SJCRH30 (cell line): ENCODE data around the gene CCDC144A. TPM values are rescaled to one million over a fixed set of nuclear protein-coding genes. Genes with fewer than 3 reads are reported as not detected.
"Not testable (repeated sequence)": the region's sequence is repeated elsewhere in the genome, so short reads cannot be mapped to it uniquely, and the experiment has no call there.

ENCODE experiments used
- DNase-seq, 2 experiments: peaks; one replicate each; pipeline ENCODE4 v3.0.0-alpha.2; 2015 to 2020
- H3K27ac ChIP-seq: fragments of 250-450 bp; sonication (Bioruptor Pico); 2 replicates; pipeline ENCODE4 v1.5.1; 2020; ENCODE audit warnings: mild to moderate bottlenecking, moderate library complexity
- H3K27me3 ChIP-seq: fragments of 250-450 bp; sonication (Bioruptor Pico); 2 replicates; pipeline ENCODE4 v1.5.1; 2020; ENCODE audit warnings: mild to moderate bottlenecking, moderate library complexity
- H3K36me3 ChIP-seq: fragments of 250-450 bp; sonication (Bioruptor Pico); 2 replicates; pipeline ENCODE4 v1.5.1; 2020; ENCODE audit warnings: mild to moderate bottlenecking, moderate library complexity
- H3K4me1 ChIP-seq: fragments of 250-450 bp; sonication (Bioruptor Pico); 2 replicates; pipeline ENCODE4 v1.5.1; 2020; ENCODE audit warnings: mild to moderate bottlenecking, moderate library complexity
- H3K4me3 ChIP-seq: fragments of 250-450 bp; sonication (Bioruptor Pico); 2 replicates; pipeline ENCODE4 v1.5.1; 2020; ENCODE audit warnings: mild to moderate bottlenecking, moderate library complexity
- H3K9me3 ChIP-seq: fragments of 250-450 bp; sonication (Bioruptor Pico); replicated peaks from 2 replicates; pipeline ENCODE4 v1.5.1; 2020; ENCODE audit warnings: mild to moderate bottlenecking, moderate library complexity
- total RNA-seq: library from RNA; depleted of rRNA; stranded (reverse); fragments of >200 nt; shearing (Covaris generic); gene quantifications from 2 replicates; pipeline ENCODE4 v1.2.3, GENCODE V29; 2014; rRNA removed

Gene CCDC144A
- total RNA-seq, 1 experiment from 2014 or later, result 1.5 TPM

- no peaks in the 10 kb centered on the region for H3K9me3 ChIP-seq
- DNase-seq, result peak in 1 of 2 experiments; percentile 5
- no peak overlapping the region for H3K4me3 ChIP-seq
- peaks cover 7% of the 10 kb centered on the region; the same call in 1 of the 2 replicates for H3K27me3 ChIP-seq
- H3K4me1 ChIP-seq, result peaks cover 4% of the 10 kb centered on the region; the same call in 1 of the 2 replicates
- no peak overlapping the region for H3K27ac ChIP-seq
- no peaks in the 10 kb centered on the region for H3K36me3 ChIP-seq
Measured at GRCh38 chr17:16820979-16821543, 131.0 kb downstream of the CCDC144A start.

- not testable (repeated sequence) for H3K27ac ChIP-seq, H3K4me3 ChIP-seq, H3K36me3 ChIP-seq, H3K27me3 ChIP-seq, H3K9me3 ChIP-seq, DNase-seq, H3K4me1 ChIP-seq
Measured at GRCh38 chr17:16822133-16822532, 132.1 kb downstream of the CCDC144A start.

GRCh38 chr17:16823768-16824406 lies 133.8 kb downstream of the CCDC144A start:
- H3K4me3 ChIP-seq, H3K27ac ChIP-seq, H3K9me3 ChIP-seq, H3K4me1 ChIP-seq, H3K36me3 ChIP-seq, DNase-seq, H3K27me3 ChIP-seq: not testable (repeated sequence)

Other genes starting within 250 kb of the CCDC144A start
- gene LRRC75A, start 198.0 kb upstream of the CCDC144A start, total RNA-seq, result 3.7 and 4.8 TPM in 2 replicates
- 17.0 and 18.2 TPM in 2 replicates for gene ZNF287, start 121.0 kb upstream of the CCDC144A start, total RNA-seq
- gene ZNF624, start 36.4 kb upstream of the CCDC144A start, total RNA-seq, result 18.0 and 21.0 TPM in 2 replicates